Left lung (tissue), 10 donors: ENCODE measurements around the gene CSGALNACT2. TPM values are rescaled to one million over a fixed set of nuclear protein-coding genes. Genes with fewer than 3 reads are reported as not detected.

ENCODE experiments used
- ATAC-seq: fragments of 200-7000 bp; cut with Tn5 transposase; one replicate; pipeline ENCODE4 v1.9.1; 2020; ENCODE audit warnings: moderate library complexity
- DNase-seq, 4 donors: peaks; one replicate each; pipeline ENCODE4 v3.0.0-alpha.2; 2013 to 2020
- H3K27ac ChIP-seq, 2 donors: fragments of 200-600 bp; sonication (generic) in 1 of 2; one replicate each; pipeline versions ENCODE4 v1.5.0 to v1.8.0; 2020 to 2021
- H3K27me3 ChIP-seq, 2 donors: fragments of 200-600 bp; sonication (generic) in 1 of 2; one replicate each; pipeline versions ENCODE4 v1.5.0 to v1.8.0; 2020 to 2021
- H3K36me3 ChIP-seq, 2 donors: fragments of 200-600 bp; sonication (generic) in 1 of 2; one replicate each; pipeline versions ENCODE4 v1.5.0 to v1.8.0; 2020 to 2021
- H3K4me1 ChIP-seq, 2 donors: fragments of 200-600 bp; one replicate each; pipeline ENCODE4 v1.8.0; 2021
- H3K4me3 ChIP-seq, 2 donors: fragments of 200-600 bp; sonication (generic) in 1 of 2; one replicate each; pipeline versions ENCODE4 v1.5.0 to v1.8.0; 2020 to 2021; ENCODE audit warnings: mild to moderate bottlenecking in 1 of 2
- H3K9me3 ChIP-seq, 2 donors: fragments of 200-600 bp; sonication (generic) in 1 of 2; one replicate each; pipeline versions ENCODE4 v1.5.0 to v1.8.0; 2020 to 2021
- intact Hi-C, 2 donors: fragments of 100-400 bp; cut with DNase I; formaldehyde crosslinking; loops; one replicate each; pipeline versions ENCODE4 v1.11.2 to v1.14.2; 2022
- polyA plus RNA-seq, 6 donors: library from polyadenylated mRNA; unstranded; fragments of 120-200 nt; gene quantifications; one replicate each; pipeline ENCODE4 v1.2.1, GENCODE V29; 2013; ENCODE audit not compliant: insufficient read length in 6 of 6
- total RNA-seq, 2 donors: library from RNA; stranded (reverse); fragmentation: NEBNext Ultra II Directional; extraction: Animal tissue kit (Norgen Biotek cat#: 25700); gene quantifications; one replicate each; pipeline ENCODE4 v1.2.1, GENCODE V29; 2021
- TF ChIP-seq, protein P1 (sequence below), 2 donors: fragments of 200-600 bp; sonication (generic) in 1 of 2; IDR thresholded peaks; one replicate each; pipeline versions ENCODE4 v1.5.0 to v1.8.0; 2021; ENCODE audit warnings: antibody characterized with exemption in 2 of 2
- donor health status: DM: no; HTN: yes; CAD: no.
- donor health status: DM: no; HTN: no; CAD: no.

CSGALNACT2 gene
- total and polyA plus RNA-seq, 8 donors = 31.4 to 45.0 (median 36.6) TPM

DNA sequence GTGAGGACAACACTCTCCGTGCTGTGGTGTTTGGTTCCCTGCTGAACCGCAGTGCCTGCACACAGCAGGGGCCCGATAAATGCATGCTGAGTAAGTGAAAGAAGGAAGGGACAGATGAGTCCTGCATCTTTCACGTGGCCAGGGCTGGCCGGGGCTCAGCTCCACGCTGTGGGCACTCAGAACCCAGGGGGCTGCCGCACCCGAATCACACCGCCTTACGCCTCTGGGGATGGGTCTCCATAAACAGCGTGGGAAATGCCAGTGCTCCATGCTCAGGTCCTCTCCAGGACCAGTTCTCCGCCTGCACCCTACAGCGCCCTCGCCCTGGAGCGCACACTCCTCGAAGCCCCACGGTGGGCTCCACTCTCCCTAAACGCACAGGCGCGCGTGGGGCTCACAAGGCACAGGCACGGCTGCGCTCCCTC, 90.5 kb downstream of the CSGALNACT2 start:
- TF ChIP-seq, protein P1, sequence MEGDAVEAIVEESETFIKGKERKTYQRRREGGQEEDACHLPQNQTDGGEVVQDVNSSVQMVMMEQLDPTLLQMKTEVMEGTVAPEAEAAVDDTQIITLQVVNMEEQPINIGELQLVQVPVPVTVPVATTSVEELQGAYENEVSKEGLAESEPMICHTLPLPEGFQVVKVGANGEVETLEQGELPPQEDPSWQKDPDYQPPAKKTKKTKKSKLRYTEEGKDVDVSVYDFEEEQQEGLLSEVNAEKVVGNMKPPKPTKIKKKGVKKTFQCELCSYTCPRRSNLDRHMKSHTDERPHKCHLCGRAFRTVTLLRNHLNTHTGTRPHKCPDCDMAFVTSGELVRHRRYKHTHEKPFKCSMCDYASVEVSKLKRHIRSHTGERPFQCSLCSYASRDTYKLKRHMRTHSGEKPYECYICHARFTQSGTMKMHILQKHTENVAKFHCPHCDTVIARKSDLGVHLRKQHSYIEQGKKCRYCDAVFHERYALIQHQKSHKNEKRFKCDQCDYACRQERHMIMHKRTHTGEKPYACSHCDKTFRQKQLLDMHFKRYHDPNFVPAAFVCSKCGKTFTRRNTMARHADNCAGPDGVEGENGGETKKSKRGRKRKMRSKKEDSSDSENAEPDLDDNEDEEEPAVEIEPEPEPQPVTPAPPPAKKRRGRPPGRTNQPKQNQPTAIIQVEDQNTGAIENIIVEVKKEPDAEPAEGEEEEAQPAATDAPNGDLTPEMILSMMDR (IDR thresholded peaks at IDR 0.05) = no peak
- peak overlapping the region; percentile 32 to 48 for H3K4me3 ChIP-seq
- H3K27ac ChIP-seq = no peak overlapping the region
- H3K4me1 ChIP-seq = peaks cover 8 to 19% of the 10 kb centered on the region in 2 donors
- peaks cover 31 to 57% of the 10 kb centered on the region in 2 donors for H3K27me3 ChIP-seq
- H3K36me3 ChIP-seq = no peaks in the 10 kb centered on the region
- intact Hi-C loops = no loop called here
- DNase-seq (no peak), ATAC-seq (no peak)
- no peaks in the 10 kb centered on the region for H3K9me3 ChIP-seq

GRCh38 chr10:43229208-43230061, 91.2 kb downstream of the CSGALNACT2 start:
- ATAC-seq = peak; percentile 88
- Histone ChIP-seq H3K4me1 (peaks cover 8 to 19% of the 10 kb centered on the region in 2 donors), H3K9me3 (no peaks in the 10 kb centered on the region), H3K27me3 (peaks cover 31 to 57% of the 10 kb centered on the region in 2 donors), H3K36me3 (no peaks in the 10 kb centered on the region), H3K4me3 (peak overlapping the region; percentile 32 to 48), H3K27ac (no peak overlapping the region)
- peak in 3 of 4 donors; percentile 18 to 84 (median 34) for DNase-seq
- intact Hi-C loops = no loop called here
- TF ChIP-seq, protein P1 (IDR thresholded peaks at IDR 0.05) = no peak

DNA sequence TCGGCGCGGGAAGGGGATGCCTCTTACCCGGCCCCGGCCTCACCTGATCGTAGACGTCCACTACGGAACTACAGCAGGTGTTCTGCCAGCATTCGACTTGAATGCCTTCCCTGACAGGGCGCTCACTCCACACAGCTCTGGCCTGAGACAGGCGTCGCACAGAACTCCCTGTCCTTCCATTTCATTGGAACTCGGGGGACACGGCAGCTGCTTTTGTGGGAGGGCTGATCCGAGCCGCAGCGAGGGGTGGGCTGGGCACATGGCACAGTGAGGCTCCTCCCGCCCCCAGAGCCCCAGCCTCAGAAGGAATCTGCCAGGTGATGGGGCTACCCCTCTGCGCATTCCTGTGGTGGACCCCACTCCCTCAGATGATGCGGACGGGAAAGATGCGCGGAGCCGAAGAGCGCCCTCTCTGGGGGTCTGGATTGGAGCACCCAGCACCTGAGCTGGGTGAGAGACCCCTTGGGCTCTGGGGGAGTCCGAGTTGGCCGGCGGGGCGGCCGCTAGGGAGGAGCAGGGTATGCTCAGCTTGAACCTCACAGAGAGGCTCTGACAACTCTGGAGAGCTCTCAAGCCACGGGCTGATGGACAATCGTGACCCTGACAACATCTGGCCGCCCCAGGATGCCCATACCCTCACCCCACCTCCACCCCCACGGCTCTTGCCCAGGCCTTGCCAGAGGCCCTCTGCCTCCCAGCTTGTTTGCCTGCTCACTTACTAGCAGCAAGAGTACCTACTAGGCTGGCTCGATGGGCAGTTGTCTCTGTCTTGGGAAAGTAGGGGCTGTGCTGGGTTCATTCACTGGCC, 92.1 kb downstream of the CSGALNACT2 start:
- Histone ChIP-seq H3K27me3 (peaks cover 31 to 57% of the 10 kb centered on the region in 2 donors), H3K36me3 (no peaks in the 10 kb centered on the region), H3K4me1 (peaks cover 8 to 19% of the 10 kb centered on the region in 2 donors), H3K27ac (no peak overlapping the region), H3K9me3 (no peaks in the 10 kb centered on the region), H3K4me3 (peak overlapping the region in 1 of 2 donors; percentile 48)
- DNase-seq (peak in 2 of 4 donors; percentile 14 to 57), ATAC-seq (no peak)
- TF ChIP-seq, protein P1 (IDR thresholded peaks at IDR 0.05) = no peak
- intact Hi-C loops = no loop called here

DNA sequence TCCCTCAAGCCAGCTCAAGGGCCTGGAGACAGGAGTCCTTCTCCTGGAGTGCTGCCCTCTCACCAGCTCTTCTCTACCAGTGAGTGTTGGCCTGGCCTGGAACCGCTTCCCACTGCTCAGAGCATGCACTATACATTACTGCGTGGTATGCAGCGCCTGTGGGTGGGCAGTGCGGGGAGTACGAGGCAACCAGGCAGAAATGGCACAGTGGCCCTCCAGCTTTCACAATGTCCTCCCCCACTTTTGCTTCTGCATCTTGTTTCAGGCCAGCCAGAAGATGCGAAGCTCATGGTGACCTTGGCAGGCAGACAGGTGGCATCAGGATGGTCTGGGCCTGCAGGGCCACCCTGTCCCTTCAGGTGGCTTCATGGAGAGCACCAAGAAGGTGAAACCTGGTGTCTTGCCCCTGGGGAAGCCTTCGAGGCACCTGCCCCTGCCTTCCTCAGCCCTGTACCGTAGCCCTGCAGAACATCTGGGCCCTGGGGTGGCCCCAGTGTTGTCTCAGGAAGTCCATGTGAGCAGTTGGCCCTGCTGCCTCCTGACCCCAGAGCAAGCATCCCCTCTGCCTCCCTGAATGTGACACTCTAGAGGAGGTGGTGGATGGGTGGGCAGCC, 92.8 kb downstream of the CSGALNACT2 start:
- no peak overlapping the region for H3K4me3 ChIP-seq
- TF ChIP-seq, protein P1 (IDR thresholded peaks at IDR 0.05) = no peak
- intact Hi-C loops = no loop called here
- H3K4me1 ChIP-seq = peaks cover 8 to 19% of the 10 kb centered on the region in 2 donors
- ATAC-seq (no peak), DNase-seq (peak in 1 of 4 donors; percentile 41)
- no peaks in the 10 kb centered on the region for H3K36me3 ChIP-seq
- no peaks in the 10 kb centered on the region for H3K9me3 ChIP-seq
- H3K27me3 ChIP-seq = peaks cover 31 to 57% of the 10 kb centered on the region in 2 donors
- no peak overlapping the region for H3K27ac ChIP-seq
